ENCODE data around the gene FOXO3. TPM values are rescaled to one million over a fixed set of nuclear protein-coding genes. Genes with fewer than 3 reads are reported as not detected.

FOXO3 gene
- total RNA-seq, 1 experiment from 2014 or later: 22.1 TPM

GRCh38 chr6:108608453-108609275, 47.9 kb downstream of the FOXO3 start:
- Mint-ChIP-seq H3K36me3 (ENCODE audit: insufficient read depth in 1 of 3, low read depth in 3 of 3) (peaks cover 6 to 9% (median 7%) of the 10 kb centered on the region in 3 experiments; a peak in 6 of 7 replicates), H3K27me3 (ENCODE audit: low read depth) (no peaks in the 10 kb centered on the region; the same call in 1 of the 2 replicates), H3K4me1 (peaks cover 27 to 36% of the 10 kb centered on the region in 2 experiments), H3K9me3 (peaks cover 2 to 6% of the 10 kb centered on the region in 2 experiments; a peak in 4 of 5 replicates), H3K27ac (no peak overlapping the region; a peak in 1 of 7 replicates), H3K4me3 (no peak overlapping the region)
- H2AK5ac ChIP-seq (ENCODE audit: insufficient read length, low read length): no peak overlapping the region
- H2BK120ac ChIP-seq (ENCODE audit: low read depth, low read length, poor library complexity, severe bottlenecking): no peak overlapping the region
- H3K4ac ChIP-seq (ENCODE audit: low read depth, low read length): no peak overlapping the region
- no peak overlapping the region for H3K14ac ChIP-seq (ENCODE audit: insufficient read depth, low read length)
- no peak overlapping the region for H2BK12ac ChIP-seq (ENCODE audit: insufficient read length, low read depth, low read length)
- TF ChIP-seq CTCF (conservative IDR thresholded peaks at IDR 0.05): no peak
- H2BK5ac ChIP-seq (ENCODE audit: insufficient read length, low read length): no peak overlapping the region
- H3K23ac ChIP-seq (ENCODE audit: insufficient read length, low read depth, low read length): no peak overlapping the region
- H3K9ac ChIP-seq (ENCODE audit: extremely low read depth, insufficient read length, low read length): no peak overlapping the region
- H4K5ac ChIP-seq (ENCODE audit: insufficient read length, low read depth, low read length): no peak overlapping the region
- H3K4me1 ChIP-seq (ENCODE audit: insufficient read depth, low read length): no peaks in the 10 kb centered on the region; the same call in 1 of the 2 replicates
- no peaks in the 10 kb centered on the region for H3K27me3 ChIP-seq (ENCODE audit: insufficient read depth, low read length)
- WGBS (ENCODE audit: extremely low coverage, insufficient read length, low lambda C conversion rate): no CpG with 5 or more reads among the region's 7 CpGs
- H3T11ph ChIP-seq (ENCODE audit: low read length): no peak overlapping the region
- no peak overlapping the region for H3K27ac ChIP-seq (ENCODE audit: insufficient read length, low read depth, low read length)
- H4K20me1 ChIP-seq (ENCODE audit: control insufficient read depth, insufficient read depth, insufficient read length): no peaks in the 10 kb centered on the region
- no peak overlapping the region for H2AFZ ChIP-seq (ENCODE audit: low read length)
- H3K56ac ChIP-seq (ENCODE audit: insufficient read length, low read depth, low read length): no peak overlapping the region
- no peak overlapping the region for H4K8ac ChIP-seq (replicated peaks; ENCODE audit: insufficient read length, low read depth, low read length)
- H2BK15ac ChIP-seq (ENCODE audit: low read depth, low read length): no peak overlapping the region
- no peaks in the 10 kb centered on the region for H3K79me1 ChIP-seq (ENCODE audit: insufficient read depth, low read depth, low read length, poor library complexity, severe bottlenecking)
- no peak overlapping the region for H4K91ac ChIP-seq (ENCODE audit: insufficient read length, low read depth, low read length)
- DNase-seq: no peak
- H3K23me2 ChIP-seq (ENCODE audit: insufficient read length, low read depth, low read length, poor library complexity, severe bottlenecking): no peaks in the 10 kb centered on the region
- no peak overlapping the region for H3K4me2 ChIP-seq (ENCODE audit: insufficient read depth, insufficient read length, low read length)
- no peak overlapping the region for H2BK20ac ChIP-seq (ENCODE audit: low read depth, low read length, poor library complexity, severe bottlenecking)
- no peak overlapping the region for H3K18ac ChIP-seq (ENCODE audit: insufficient read length, low read depth, low read length)
- peaks cover 2% of the 10 kb centered on the region; the same call in 1 of the 2 replicates for H3K79me2 ChIP-seq (ENCODE audit: insufficient read depth, low read length)
- no peaks in the 10 kb centered on the region for H3K9me3 ChIP-seq (ENCODE audit: control insufficient read depth, low read depth, low read length)
